Parathyroid adenoma (tissue), 2 donors: ENCODE results near the gene FIBP.

Experiments used
- H2AFZ ChIP-seq: fragments of 300-600 bp; sonication (generic); one replicate; pipeline ENCODE4 v1.7.0; 2017; ENCODE audit warnings: antibody characterized with exemption, mild to moderate bottlenecking
- H3K27ac ChIP-seq: fragments of 300-600 bp; sonication (generic); one replicate; pipeline ENCODE4 v1.7.0; 2017
- H3K27me3 ChIP-seq: fragments of 300-600 bp; sonication (generic); one replicate; pipeline ENCODE4 v1.7.0; 2017; ENCODE audit warnings: low read length; ENCODE audit not compliant: control insufficient read depth, insufficient read depth
- H3K36me3 ChIP-seq: fragments of 300-600 bp; sonication (generic); one replicate; pipeline ENCODE4 v1.7.0; 2017; ENCODE audit warnings: low read length; ENCODE audit not compliant: control insufficient read depth, insufficient read depth
- H3K4me1 ChIP-seq: fragments of 300-600 bp; sonication (generic); one replicate; pipeline ENCODE4 v1.7.0; 2017; ENCODE audit warnings: control low read depth
- H3K4me2 ChIP-seq: fragments of 300-600 bp; sonication (generic); one replicate; pipeline ENCODE4 v1.7.0; 2017; ENCODE audit warnings: low read length
- H3K4me3 ChIP-seq: fragments of 300-600 bp; sonication (generic); one replicate; pipeline ENCODE4 v1.7.0; 2017; ENCODE audit warnings: low read depth, low read length
- H3K79me2 ChIP-seq: fragments of 300-600 bp; sonication (generic); one replicate; pipeline ENCODE4 v1.7.0; 2017; ENCODE audit warnings: control low read depth
- H3K9ac ChIP-seq: fragments of 300-600 bp; sonication (generic); one replicate; pipeline ENCODE4 v1.7.0; 2017; ENCODE audit warnings: mild to moderate bottlenecking
- H3K9me3 ChIP-seq: fragments of 300-600 bp; sonication (generic); one replicate; pipeline ENCODE4 v1.7.0; 2017; ENCODE audit warnings: low read length; ENCODE audit not compliant: control insufficient read depth
- CTCF ChIP-seq: fragments of 300-600 bp; sonication (generic); IDR thresholded peaks from one replicate; pipeline ENCODE4 v1.7.0; 2017; ENCODE audit warnings: antibody characterized with exemption, mild to moderate bottlenecking
- donor health status: primary hyperparathyroidism.

Gene FIBP

GRCh38 chr11:65919573-65920371, 31.5 kb upstream of the FIBP start:
- peaks cover 2% of the 10 kb centered on the region for H3K79me2 ChIP-seq
- no peaks in the 10 kb centered on the region for H3K36me3 ChIP-seq
- H3K4me1 ChIP-seq, result no peaks in the 10 kb centered on the region
- H3K4me3 ChIP-seq, result peak overlapping the region; percentile 48
- H2AFZ ChIP-seq, result peak overlapping the region; percentile 1
- no peak overlapping the region for H3K27ac ChIP-seq
- peak overlapping the region; percentile 61 for H3K4me2 ChIP-seq
- H3K9me3 ChIP-seq, result no peaks in the 10 kb centered on the region
- TF ChIP-seq CTCF, result no peak
- no peaks in the 10 kb centered on the region for H3K27me3 ChIP-seq
- H3K9ac ChIP-seq, result no peak overlapping the region

GRCh38 chr11:65919141-65919572, 30.9 kb upstream of the FIBP start, which contains the start of gene DRAP1:
DRAP1 (plus strand) TSS chr11:65919426; CDS start chr11:65919502, 76 bp downstream.
- H3K4me2 ChIP-seq, result peak within 1 kb of the TSS; percentile 96
- TF ChIP-seq CTCF, result no peak
- H3K9me3 ChIP-seq, result no peaks in the 10 kb centered on the region
- H3K4me1 ChIP-seq, result no peaks in the 10 kb centered on the region
- H3K27me3 ChIP-seq, result no peaks in the 10 kb centered on the region
- no peaks in the 10 kb centered on the region for H3K36me3 ChIP-seq
- H3K79me2 ChIP-seq, result peaks cover 2% of the 10 kb centered on the region
- peak within 1 kb of the TSS; percentile 84 for H3K9ac ChIP-seq
- peak within 1 kb of the TSS; percentile 74 for H3K27ac ChIP-seq
- H2AFZ ChIP-seq, result peak within 1 kb of the TSS; percentile 85
- H3K4me3 ChIP-seq, result peak within 1 kb of the TSS; percentile 86

- Histone ChIP-seq H2AFZ (peak within 1 kb of the TSS; percentile 85), H3K4me2 (peak within 1 kb of the TSS; percentile 96)
Measured at GRCh38 chr11:65918211-65919140, 30.2 kb upstream of the FIBP start, which contains the start of gene C11orf68. C11orf68 (minus strand) TSS chr11:65919062; CDS start chr11:65919031, 31 bp downstream.

More at GRCh38 chr11:65918211-65919140, 30.2 kb upstream of the FIBP start, which contains the start of gene C11orf68:
- Histone ChIP-seq H3K9ac (peak within 1 kb of the TSS; percentile 84), H3K79me2 (peaks cover 2% of the 10 kb centered on the region), H3K27ac (peak within 1 kb of the TSS; percentile 74), H3K4me1 (no peaks in the 10 kb centered on the region), H3K4me3 (peak within 1 kb of the TSS; percentile 86), H3K27me3 (no peaks in the 10 kb centered on the region), H3K36me3 (no peaks in the 10 kb centered on the region), H3K9me3 (no peaks in the 10 kb centered on the region)
- no peak for TF ChIP-seq CTCF
